GM19351 (cell line): ENCODE measurements around the gene ARPC1A.
"Not testable (repeated sequence)": the region's sequence is repeated elsewhere in the genome, so short reads cannot be mapped to it uniquely, and the experiment has no call there.

Source experiments
- ATAC-seq: cut with Tn5 transposase; IDR thresholded peaks from one replicate; pipeline ENCODE4 v1.9.1; 2021; ENCODE audit warnings: mild to moderate bottlenecking, moderate library complexity; ENCODE audit not compliant: unreplicated experiment

The ARPC1A gene

GRCh38 chr7:99407872-99408378, 82.2 kb downstream of the ARPC1A start:
- no peak for ATAC-seq

GRCh38 chr7:99408379-99409191, 82.9 kb downstream of the ARPC1A start, which contains the start of the genes BUD31 and PDAP1:
Gene BUD31, plus strand, starts transcription at chr7:99408969. Its CDS starts 2,124 bp downstream, at chr7:99411093.
Gene PDAP1, minus strand, starts transcription at chr7:99408597. Its CDS starts 49 bp downstream, at chr7:99408548.
- peak; percentile 79 for ATAC-seq

GRCh38 chr7:99409192-99409572, 83.5 kb downstream of the ARPC1A start:
- peak; percentile 3 for ATAC-seq

GRCh38 chr7:99409806-99410205, 84.1 kb downstream of the ARPC1A start:
- no peak for ATAC-seq

- no peak for ATAC-seq
Measured at GRCh38 chr7:99410635-99411034, 84.9 kb downstream of the ARPC1A start.

GRCh38 chr7:99415513-99416127, 89.9 kb downstream of the ARPC1A start:
- not testable (repeated sequence) for ATAC-seq
